ACC112 (cell line): ENCODE results near the gene PTPRM.
"Not testable (repeated sequence)": the region's sequence is repeated elsewhere in the genome, so short reads cannot be mapped to it uniquely, and the experiment has no call there.

Experiments
- H2AFZ ChIP-seq: fragments of 200-600 bp; sonication (generic); one replicate; pipeline ENCODE4 v1.6.0; 2017; ENCODE audit warnings: antibody characterized with exemption, low read length; ENCODE audit not compliant: unreplicated experiment
- H3K27ac ChIP-seq: fragments of 200-600 bp; sonication (generic); 2 replicates; pipeline ENCODE4 v1.5.1; 2014; ENCODE audit warnings: low read depth, mild to moderate bottlenecking, antibody characterized with exemption, low read length, moderate library complexity
- H3K27me3 ChIP-seq: fragments of 200-600 bp; sonication (generic); 2 replicates; pipeline ENCODE4 v1.6.1; 2014; ENCODE audit warnings: mild to moderate bottlenecking, antibody characterized with exemption, low read length, moderate library complexity, mixed read lengths; ENCODE audit not compliant: insufficient read depth
- H3K36me3 ChIP-seq: fragments of 200-600 bp; sonication (generic); 2 replicates; pipeline ENCODE4 v1.6.1; 2016; ENCODE audit warnings: mild to moderate bottlenecking, antibody characterized with exemption, low read length, moderate library complexity, mixed read lengths; ENCODE audit not compliant: insufficient read depth
- H3K4me1 ChIP-seq: fragments of 200-600 bp; sonication (generic); one replicate; pipeline ENCODE4 v1.6.1; 2016; ENCODE audit warnings: low read length, mixed read lengths; ENCODE audit not compliant: insufficient read depth, unreplicated experiment, control insufficient read depth
- H3K4me3 ChIP-seq: fragments of 200-600 bp; sonication (generic); 2 replicates; pipeline ENCODE4 v1.5.1; 2014; ENCODE audit warnings: mild to moderate bottlenecking, low read depth, low read length
- H3K79me2 ChIP-seq: fragments of 200-600 bp; sonication (generic); one replicate; pipeline ENCODE4 v1.6.0; 2016; ENCODE audit warnings: low read length; ENCODE audit not compliant: control insufficient read depth, unreplicated experiment, insufficient read depth

The PTPRM gene

DNA sequence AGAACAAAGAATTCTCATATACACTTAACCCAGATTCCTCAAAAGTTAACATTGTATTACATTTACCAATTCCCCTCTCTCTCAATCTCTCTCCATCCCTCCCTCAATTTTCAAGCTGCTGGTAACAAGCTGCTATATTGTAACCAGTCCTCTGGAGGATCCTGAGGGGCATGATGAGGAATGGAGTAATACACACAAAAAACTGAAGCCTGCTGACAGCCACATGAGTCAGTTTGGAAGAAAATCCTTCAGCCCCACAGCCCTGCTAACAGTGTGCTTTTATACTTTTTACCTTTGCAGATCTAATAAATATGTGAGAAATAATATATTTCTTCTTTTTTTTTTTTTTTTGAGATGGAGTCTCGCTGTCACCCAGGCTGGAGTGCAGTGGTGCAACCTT, 876.4 kb downstream of the PTPRM start:
- Histone ChIP-seq H3K4me1 (no peaks in the 10 kb centered on the region), H3K4me3 (no peak overlapping the region)

DNA sequence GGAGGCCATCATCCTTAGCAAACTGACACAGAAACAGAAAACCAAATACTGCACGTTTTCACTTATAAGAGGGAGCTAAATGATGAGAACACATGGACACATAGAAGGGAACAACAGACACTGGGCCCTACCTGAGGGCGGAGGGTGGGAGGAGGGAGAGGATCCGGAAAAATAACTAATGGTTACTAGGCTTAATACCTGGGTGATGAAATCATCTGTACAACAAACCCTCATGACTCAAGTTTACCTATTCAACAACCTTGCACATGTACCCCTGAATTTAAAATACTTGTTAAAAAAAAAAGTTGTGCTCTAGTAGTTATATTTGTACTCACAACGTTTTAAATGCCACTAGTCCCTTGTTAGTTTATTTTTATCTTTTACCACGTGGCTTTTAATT, 879.8 kb downstream of the PTPRM start:
- H3K27ac ChIP-seq, H3K79me2 ChIP-seq, H3K4me1 ChIP-seq, H2AFZ ChIP-seq, H3K4me3 ChIP-seq, H3K36me3 ChIP-seq: not testable (repeated sequence)
- H3K27me3 ChIP-seq: peaks cover 15% of the 10 kb centered on the region

More for the DNA sequence above, 876.4 kb downstream of the PTPRM start:
- Histone ChIP-seq H3K36me3 (no peaks in the 10 kb centered on the region), H3K27me3 (peaks cover 9% of the 10 kb centered on the region), H3K27ac (no peak overlapping the region), H2AFZ (no peak overlapping the region), H3K79me2 (no peaks in the 10 kb centered on the region)

DNA sequence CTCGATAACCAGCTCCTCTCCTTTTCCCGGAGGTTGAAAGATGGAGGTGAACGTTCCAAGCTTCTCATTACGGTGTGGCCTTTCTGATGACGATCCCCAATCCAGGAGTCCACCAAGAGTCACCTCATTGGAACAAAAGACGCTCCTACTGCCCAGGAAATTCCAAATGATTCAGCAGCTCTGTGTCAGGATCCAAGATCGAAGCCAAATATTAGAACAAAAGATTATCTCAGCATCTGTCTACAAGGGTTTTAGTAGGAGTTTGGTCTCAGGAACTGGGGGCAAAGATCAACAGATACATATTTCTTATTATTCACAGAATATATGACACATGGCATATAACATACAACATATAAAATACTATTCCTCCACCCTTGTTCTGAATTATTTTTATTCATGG, 881.0 kb downstream of the PTPRM start:
- Histone ChIP-seq H3K4me1 (no peaks in the 10 kb centered on the region), H3K79me2 (no peaks in the 10 kb centered on the region), H3K4me3 (no peak overlapping the region), H3K27ac (no peak overlapping the region), H3K36me3 (no peaks in the 10 kb centered on the region), H2AFZ (no peak overlapping the region), H3K27me3 (peaks cover 15% of the 10 kb centered on the region)

DNA sequence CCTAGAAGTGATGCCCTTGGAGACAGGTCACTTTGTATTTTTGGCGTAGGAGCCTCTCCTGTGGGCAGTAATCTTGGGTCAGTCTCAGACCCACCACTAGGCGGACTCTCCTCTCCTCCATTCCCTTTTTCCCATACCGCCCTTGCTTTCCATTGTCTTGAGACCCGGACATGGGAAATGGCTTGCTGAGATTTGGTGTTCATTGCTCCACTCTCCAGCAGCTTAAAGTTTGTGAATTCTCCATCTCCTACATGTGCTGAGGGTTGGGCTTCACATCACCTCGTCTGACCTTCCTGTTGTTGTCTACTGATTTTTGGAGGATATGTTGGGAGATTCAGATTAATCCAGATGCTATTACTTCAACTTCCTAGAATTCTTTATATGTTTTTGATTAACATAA, 882.9 kb downstream of the PTPRM start:
- H2AFZ ChIP-seq: no peak overlapping the region
- no peaks in the 10 kb centered on the region for H3K4me1 ChIP-seq
- H3K27me3 ChIP-seq: peaks cover 15% of the 10 kb centered on the region
- H3K4me3 ChIP-seq: no peak overlapping the region
- no peaks in the 10 kb centered on the region for H3K79me2 ChIP-seq
- H3K36me3 ChIP-seq: no peaks in the 10 kb centered on the region
- H3K27ac ChIP-seq: no peak overlapping the region

DNA sequence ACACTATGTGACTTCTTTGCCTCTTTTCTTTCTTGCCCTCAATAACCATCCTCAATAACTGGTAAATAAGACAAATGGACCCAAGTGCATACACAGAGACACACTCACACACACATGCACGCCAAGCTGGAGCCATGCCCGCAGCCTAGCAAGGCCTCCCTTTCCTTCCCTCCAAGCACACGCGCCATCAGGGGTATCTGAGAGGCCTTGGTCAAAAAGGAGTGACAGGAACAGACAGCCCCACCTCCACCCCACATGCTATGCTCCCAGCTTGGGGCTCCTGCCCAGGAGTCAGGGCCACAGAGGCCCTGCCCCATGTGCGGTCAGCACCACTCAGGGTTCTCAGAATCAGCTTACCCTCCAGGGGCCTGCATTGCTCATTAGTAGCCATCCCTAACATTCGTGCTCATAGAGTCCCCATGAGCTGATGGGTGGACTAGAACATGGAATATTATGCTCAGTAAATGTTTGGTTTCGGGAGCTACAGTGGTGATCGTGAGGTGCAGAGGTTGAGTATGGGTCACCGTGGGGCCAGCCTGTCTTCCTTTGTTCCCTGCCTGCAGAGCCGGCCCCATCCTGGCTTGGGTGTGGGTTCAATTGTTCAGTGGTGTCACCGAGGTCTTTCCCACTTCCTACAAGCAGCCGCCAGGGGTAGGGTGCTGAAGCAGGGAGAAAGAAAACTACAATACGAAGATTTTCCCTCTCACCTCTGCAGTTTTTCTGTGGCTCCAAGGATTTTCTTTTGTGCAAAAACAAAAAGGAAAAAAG, 884.0 kb downstream of the PTPRM start:
- H3K36me3 ChIP-seq: no peaks in the 10 kb centered on the region
- H3K4me3 ChIP-seq: no peak overlapping the region
- H3K27ac ChIP-seq: no peak overlapping the region
- no peak overlapping the region for H2AFZ ChIP-seq
- H3K4me1 ChIP-seq: no peaks in the 10 kb centered on the region
- H3K79me2 ChIP-seq: no peaks in the 10 kb centered on the region
- peaks cover 15% of the 10 kb centered on the region for H3K27me3 ChIP-seq

DNA sequence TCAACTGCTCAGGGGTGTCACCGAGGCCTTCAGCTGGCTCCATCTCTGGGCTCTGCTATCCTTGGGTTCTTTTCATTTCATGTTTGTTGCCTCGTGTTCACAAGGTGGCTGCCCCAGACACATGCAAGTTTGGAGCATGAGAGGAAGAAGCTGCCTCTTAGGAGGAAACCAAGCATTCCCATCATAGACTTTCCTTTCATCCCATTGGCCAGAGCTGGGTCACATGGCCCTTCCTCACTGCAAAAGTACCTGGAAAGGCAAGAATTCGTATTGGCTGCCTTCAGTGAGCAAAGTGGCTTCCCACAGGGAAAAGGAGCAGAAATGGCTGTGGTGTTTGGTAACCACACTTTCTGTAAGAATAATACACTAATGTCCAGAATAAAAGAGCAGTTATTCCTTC, 886.4 kb downstream of the PTPRM start:
- Histone ChIP-seq H3K4me1 (no peaks in the 10 kb centered on the region), H3K27me3 (0 out of 2 replicates have a peak, but pooled peaks cover 5% of the 10 kb centered on the region), H3K36me3 (no peaks in the 10 kb centered on the region), H2AFZ (no peak overlapping the region), H3K4me3 (no peak overlapping the region), H3K27ac (no peak overlapping the region), H3K79me2 (no peaks in the 10 kb centered on the region)

DNA sequence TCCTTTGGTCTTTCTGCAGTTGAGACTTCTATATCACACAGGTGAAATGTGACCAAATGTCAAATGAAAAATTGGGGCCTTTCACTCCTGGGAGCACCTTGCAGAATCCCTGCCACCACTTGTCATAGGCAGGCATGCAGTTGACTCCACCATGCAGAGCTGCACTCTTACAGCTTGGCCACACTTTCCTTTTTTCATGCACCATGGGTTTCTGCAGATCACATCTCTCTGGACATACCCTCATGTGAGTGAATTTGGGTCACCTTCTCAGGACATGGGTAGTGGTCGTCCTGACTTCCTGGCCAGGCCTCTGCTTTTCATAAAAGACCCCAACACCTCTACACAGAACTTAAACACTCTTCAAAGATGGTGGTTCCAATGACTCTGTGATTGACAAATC, 887.0 kb downstream of the PTPRM start:
- no peaks in the 10 kb centered on the region for H3K79me2 ChIP-seq

DNA sequence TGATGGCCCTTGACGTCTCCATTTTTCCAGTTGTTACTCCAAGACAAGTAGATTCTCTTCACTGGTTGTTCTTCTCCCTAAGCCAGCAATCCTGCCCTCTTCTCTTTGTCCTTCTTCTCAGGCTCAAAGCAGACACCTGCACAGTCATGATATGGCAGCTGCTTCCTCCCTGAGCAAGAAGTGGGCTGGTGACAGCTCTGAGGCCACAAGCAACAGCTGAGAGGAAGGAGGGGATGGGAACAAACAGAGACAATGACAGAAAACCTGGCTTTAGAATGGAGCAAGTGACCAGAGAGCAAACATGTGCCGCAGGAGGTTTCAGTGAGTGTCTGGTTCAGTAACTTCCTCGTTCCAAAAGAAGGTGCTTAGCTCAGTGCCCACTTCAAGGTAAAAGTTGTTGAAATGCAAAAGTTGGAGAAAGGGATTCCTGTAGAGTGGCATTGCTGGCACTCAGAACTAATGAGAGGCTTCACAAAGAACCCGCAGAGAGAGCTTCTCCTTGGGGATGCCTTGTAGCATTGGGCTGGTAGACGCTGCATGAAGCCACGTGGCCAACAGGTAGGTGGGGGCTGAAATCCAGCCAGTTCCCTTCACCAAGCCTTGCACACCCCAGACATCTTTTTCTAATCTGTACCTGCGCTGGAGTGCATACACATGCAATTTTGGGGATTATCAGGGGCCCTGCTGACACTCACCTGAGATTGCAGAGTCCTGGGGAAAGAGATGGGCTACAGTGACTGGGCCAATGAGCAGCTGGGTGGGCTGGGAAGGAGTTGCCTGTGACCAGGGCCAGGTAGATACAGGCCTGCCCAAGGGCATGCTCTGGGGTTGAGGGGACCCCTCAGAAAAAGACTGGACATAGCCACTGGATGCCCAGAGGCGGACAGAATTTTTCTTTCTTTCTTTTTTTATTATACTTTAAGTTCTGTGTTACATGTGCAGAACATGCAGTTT, 888.8 kb downstream of the PTPRM start:
- H3K4me1 ChIP-seq: no peaks in the 10 kb centered on the region
- no peak overlapping the region for H2AFZ ChIP-seq
- peaks cover 9% of the 10 kb centered on the region; the same call in 1 of the 2 replicates for H3K27me3 ChIP-seq
- H3K4me3 ChIP-seq: no peak overlapping the region
- H3K27ac ChIP-seq: no peak overlapping the region
- H3K36me3 ChIP-seq: no peaks in the 10 kb centered on the region
- H3K79me2 ChIP-seq: no peaks in the 10 kb centered on the region

More for the DNA sequence above, 887.0 kb downstream of the PTPRM start:
- Histone ChIP-seq H3K27me3 (peaks cover 6% of the 10 kb centered on the region; the same call in 1 of the 2 replicates), H2AFZ (no peak overlapping the region), H3K4me1 (no peaks in the 10 kb centered on the region), H3K36me3 (no peaks in the 10 kb centered on the region), H3K27ac (no peak overlapping the region), H3K4me3 (no peak overlapping the region)
